Thyroid gland (tissue), 4 donors: Measurements from ENCODE around the gene ANKRD65. TPM values are rescaled to one million over a fixed set of nuclear protein-coding genes. Genes with fewer than 3 reads are reported as not detected.
A peak's percentile ranks its signal among the peaks of the same experiment; 100 is the strongest.

Experiments
- DNase-seq, 2 donors: peaks; one replicate each; pipeline ENCODE4 v3.0.0-alpha.2; 2019
- H3K27ac ChIP-seq, 3 donors: fragments of 200-600 bp; sonication (generic); 1 replicate in 2 of 3; 2 replicates in 1 of 3; pipeline ENCODE4 v1.5.1; 2016 to 2019; ENCODE audit warnings: mild to moderate bottlenecking in 1 of 3, moderate library complexity in 1 of 3
- H3K27me3 ChIP-seq: fragments of 200-600 bp; sonication (generic); one replicate; pipeline ENCODE4 v1.5.1; 2019
- H3K36me3 ChIP-seq, 2 donors: fragments of 200-600 bp; sonication (generic); one replicate each; pipeline ENCODE4 v1.5.1; 2016 to 2019
- H3K4me1 ChIP-seq, 2 donors: fragments of 200-600 bp; sonication (generic); one replicate each; pipeline ENCODE4 v1.5.1; 2017 to 2019
- H3K4me3 ChIP-seq, 3 donors: fragments of 200-600 bp; sonication (generic); replicated peaks in 1 of 3; 1 replicate in 2 of 3; 2 replicates in 1 of 3; pipeline ENCODE4 v1.5.1; 2016; ENCODE audit warnings: mild to moderate bottlenecking in 1 of 3
- H3K9me3 ChIP-seq: fragments of 200-600 bp; sonication (generic); one replicate; pipeline ENCODE4 v1.5.1; 2017
- CTCF ChIP-seq, 6 experiments: fragments of 200-600 bp in 3 of 6; fragments of 450-650 bp in 3 of 6; sonication (generic) in 3 of 6; IDR thresholded peaks; one replicate each; pipeline ENCODE4 v1.5.1; 2016 to 2019; ENCODE audit warnings: antibody characterized with exemption in 6 of 6, mild to moderate bottlenecking in 2 of 6, inconsistent platforms in 1 of 6, moderate library complexity in 1 of 6
- POLR2A ChIP-seq, 2 donors: fragments of 450-650 bp; IDR thresholded peaks; one replicate each; pipeline ENCODE4 v1.6.1; 2017; ENCODE audit warnings: antibody characterized with exemption in 2 of 2, mild to moderate bottlenecking in 2 of 2, moderate library complexity in 1 of 2
- WGBS, 2 donors: methylation state at CpG; one replicate each; pipeline ENCODE4 v1.1.5; 2017; 5-methylcytosine and 5-hydroxymethylcytosine counted together
- intact Hi-C: fragments of 100-400 bp; cut with DNase I; formaldehyde crosslinking; loops from one replicate; pipeline ENCODE4 v1.15.1; 2023
- total RNA-seq, 4 donors: library from RNA; depleted of rRNA; stranded (reverse); fragments of >200 nt; gene quantifications; one replicate each; pipeline ENCODE4 v1.2.3, GENCODE V29; 2016

ANKRD65 gene
- total RNA-seq, 4 donors from 2014 or later: 2.0 to 3.2 (median 2.4) TPM

GRCh38 chr1:1435911-1436629 is 15.0 kb upstream of the ANKRD65 start:
- Histone ChIP-seq H3K4me1 (peaks cover 7 to 59% of the 10 kb centered on the region in 2 donors), H3K27ac (no peak overlapping the region), H3K9me3 (no peaks in the 10 kb centered on the region), H3K36me3 (no peaks in the 10 kb centered on the region), H3K4me3 (peak overlapping the region in 1 of 3 donors; percentile 26), H3K27me3 (no peaks in the 10 kb centered on the region)
- WGBS, 2 donors: 21 to 23% methylated on average over 12 to 24 of the region's 40 CpGs
- DNase-seq: no peak
- intact Hi-C loops: no loop called here
- TF ChIP-seq POLR2A (IDR thresholded peaks at IDR 0.05) (no peak), CTCF (IDR thresholded peaks at IDR 0.05) (no peak)

GRCh38 chr1:1435106-1435903 is 14.2 kb upstream of the ANKRD65 start, which contains the start of gene VWA1:
Gene VWA1 (plus strand): TSS chr1:1435690. CDS start chr1:1435749, 59 bp downstream.
- Histone ChIP-seq H3K9me3 (no peaks in the 10 kb centered on the region), H3K4me3 (peak within 1 kb of the TSS in 1 of 3 donors; percentile 26), H3K36me3 (no peaks in the 10 kb centered on the region), H3K27ac (peak within 1 kb of the TSS in 2 of 3 donors; percentile 16 to 59), H3K27me3 (no peaks in the 10 kb centered on the region), H3K4me1 (peaks cover 12 to 61% of the 10 kb centered on the region in 2 donors)
- intact Hi-C loops: no loop called here
- WGBS, 2 donors: 51 to 92% methylated on average over 7 to 16 of the region's 89 CpGs
- TF ChIP-seq POLR2A (IDR thresholded peaks at IDR 0.05) (no peak), CTCF (IDR thresholded peaks at IDR 0.05) (no peak)
- peak; percentile 45 to 46 for DNase-seq

GRCh38 chr1:1434824-1435105 is 13.7 kb upstream of the ANKRD65 start:
- DNase-seq: no peak
- Histone ChIP-seq H3K27me3 (no peaks in the 10 kb centered on the region), H3K36me3 (no peaks in the 10 kb centered on the region), H3K4me1 (peaks cover 16 to 66% of the 10 kb centered on the region in 2 donors), H3K9me3 (no peaks in the 10 kb centered on the region), H3K4me3 (no peak overlapping the region), H3K27ac (peak overlapping the region in 2 of 3 donors; percentile 16 to 59)
- TF ChIP-seq CTCF (IDR thresholded peaks at IDR 0.05) (no peak), POLR2A (IDR thresholded peaks at IDR 0.05) (no peak)
- 72 to 74% methylated on average over 2 to 4 of the region's 4 CpGs for WGBS, 2 donors
- intact Hi-C loops: no loop called here

- intact Hi-C loops: no loop called here
- TF ChIP-seq CTCF (IDR thresholded peaks at IDR 0.05): no peak
- no peak for TF ChIP-seq POLR2A (IDR thresholded peaks at IDR 0.05)
- Histone ChIP-seq H3K27ac (peak overlapping the region in 2 of 3 donors; percentile 16 to 59), H3K36me3 (no peaks in the 10 kb centered on the region), H3K4me3 (no peak overlapping the region), H3K9me3 (no peaks in the 10 kb centered on the region), H3K27me3 (no peaks in the 10 kb centered on the region), H3K4me1 (peaks cover 16 to 70% of the 10 kb centered on the region in 2 donors)
- peak; percentile 49 to 60 for DNase-seq
- WGBS, 2 donors: 13 to 17% methylated on average over 11 to 17 of the region's 32 CpGs
These were observed 13.2 kb upstream of the ANKRD65 start for GRCh38 chr1:1434131-1434823.
